Mononuclear cell (primary cell): ENCODE measurements around the gene MCC. TPM values are rescaled to one million over a fixed set of nuclear protein-coding genes. Genes with fewer than 3 reads are reported as not detected.

Experiments used
- H3K27me3 ChIP-seq: 2 replicates; pipeline ENCODE4 v1.6.0; 2011; ENCODE audit warnings: low read length, control low read depth; ENCODE audit not compliant: insufficient read depth
- H3K4me1 ChIP-seq: 2 replicates; pipeline ENCODE4 v1.5.1; 2011; ENCODE audit warnings: mild to moderate bottlenecking, low read length, control low read depth; ENCODE audit not compliant: insufficient read depth
- H3K4me3 ChIP-seq: 2 replicates; pipeline ENCODE4 v1.5.1; 2011; ENCODE audit warnings: mild to moderate bottlenecking, low read length, moderate library complexity
- H3K9me3 ChIP-seq: 2 replicates; pipeline ENCODE4 v1.5.1; 2011; ENCODE audit warnings: low read depth, mild to moderate bottlenecking, control low read depth, low read length
- total RNA-seq: library from RNA; depleted of rRNA; stranded (reverse); fragments of >200 nt; gene quantifications from one replicate; pipeline ENCODE4 v1.2.3, GENCODE V29; 2012

The MCC gene
- total RNA-seq, 1 donor: 1.0 TPM

DNA sequence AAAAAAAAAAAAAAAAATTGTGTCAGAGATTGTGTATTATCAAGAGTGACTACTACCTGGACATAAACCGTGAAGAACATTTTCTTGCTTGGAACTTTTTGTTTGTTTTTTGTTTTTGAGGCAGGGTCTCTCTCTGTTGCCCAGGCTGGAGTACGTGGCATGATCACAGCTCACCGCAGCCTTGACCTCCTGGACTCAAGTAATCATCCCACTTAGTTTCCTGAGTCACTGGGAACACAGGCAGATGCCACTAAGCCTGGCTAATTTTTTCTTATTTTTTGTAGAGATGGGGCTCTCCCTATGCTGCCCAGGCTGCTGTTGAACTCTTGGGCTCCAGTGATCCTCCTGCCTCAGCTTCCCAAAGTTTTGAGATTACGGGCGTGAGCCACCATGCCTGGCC lies 485.8 kb downstream of the MCC start:
- Histone ChIP-seq H3K27me3 (no peaks in the 10 kb centered on the region), H3K4me3 (no peak overlapping the region), H3K4me1 (no peaks in the 10 kb centered on the region), H3K9me3 (no peaks in the 10 kb centered on the region)

DNA sequence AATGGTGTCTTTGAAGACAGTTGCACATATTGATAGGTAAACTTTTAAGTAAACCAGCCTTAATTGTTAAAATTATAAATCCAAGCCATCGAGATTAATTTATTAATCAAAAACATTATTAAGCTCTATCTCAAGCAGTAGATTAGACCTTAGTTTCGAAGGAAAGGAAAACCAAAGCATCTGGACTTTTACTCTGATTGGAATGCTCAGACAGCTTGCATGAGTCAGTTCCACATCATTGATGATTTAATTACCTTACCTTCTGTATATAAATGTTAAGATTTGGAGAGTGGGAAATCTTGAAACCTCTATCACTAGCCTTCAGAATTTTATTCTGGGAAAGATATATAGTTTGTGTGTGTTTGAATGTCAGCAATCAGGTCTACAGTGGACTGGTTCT lies 487.8 kb downstream of the MCC start:
- Histone ChIP-seq H3K9me3 (no peaks in the 10 kb centered on the region), H3K4me1 (no peaks in the 10 kb centered on the region), H3K4me3 (no peak overlapping the region), H3K27me3 (no peaks in the 10 kb centered on the region)

GRCh38 chr5:112998296-112998695 lies 490.0 kb downstream of the MCC start:
- Histone ChIP-seq H3K9me3 (no peaks in the 10 kb centered on the region), H3K4me1 (no peaks in the 10 kb centered on the region), H3K4me3 (no peak overlapping the region), H3K27me3 (no peaks in the 10 kb centered on the region)

DNA sequence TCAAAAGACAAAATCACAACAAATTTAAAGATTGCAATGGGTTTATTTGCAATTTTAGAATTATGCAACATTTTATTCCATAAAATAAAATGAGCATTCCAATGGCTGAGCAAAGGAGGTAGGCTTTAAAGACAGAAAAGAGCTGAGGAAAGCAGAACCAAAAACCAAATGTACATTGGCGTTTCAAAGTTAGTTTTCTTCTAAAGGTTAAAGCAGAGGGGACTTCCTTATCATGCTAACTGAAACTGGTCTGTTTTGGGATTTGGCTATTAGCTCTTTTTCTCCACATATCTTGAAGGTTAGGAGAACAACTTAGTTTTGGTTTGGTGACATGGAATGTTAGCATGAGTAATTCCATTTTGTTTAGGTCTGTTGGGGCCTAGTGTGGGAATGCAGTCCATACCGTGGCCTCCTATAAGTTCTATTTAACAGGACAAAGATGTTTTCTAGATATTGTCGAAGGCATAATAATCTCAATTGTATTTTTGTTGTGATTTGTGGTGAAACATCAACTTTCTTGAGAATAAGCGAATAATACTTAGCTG lies 491.4 kb downstream of the MCC start:
- Histone ChIP-seq H3K4me1 (no peaks in the 10 kb centered on the region), H3K9me3 (no peaks in the 10 kb centered on the region), H3K4me3 (no peak overlapping the region), H3K27me3 (no peaks in the 10 kb centered on the region)

DNA sequence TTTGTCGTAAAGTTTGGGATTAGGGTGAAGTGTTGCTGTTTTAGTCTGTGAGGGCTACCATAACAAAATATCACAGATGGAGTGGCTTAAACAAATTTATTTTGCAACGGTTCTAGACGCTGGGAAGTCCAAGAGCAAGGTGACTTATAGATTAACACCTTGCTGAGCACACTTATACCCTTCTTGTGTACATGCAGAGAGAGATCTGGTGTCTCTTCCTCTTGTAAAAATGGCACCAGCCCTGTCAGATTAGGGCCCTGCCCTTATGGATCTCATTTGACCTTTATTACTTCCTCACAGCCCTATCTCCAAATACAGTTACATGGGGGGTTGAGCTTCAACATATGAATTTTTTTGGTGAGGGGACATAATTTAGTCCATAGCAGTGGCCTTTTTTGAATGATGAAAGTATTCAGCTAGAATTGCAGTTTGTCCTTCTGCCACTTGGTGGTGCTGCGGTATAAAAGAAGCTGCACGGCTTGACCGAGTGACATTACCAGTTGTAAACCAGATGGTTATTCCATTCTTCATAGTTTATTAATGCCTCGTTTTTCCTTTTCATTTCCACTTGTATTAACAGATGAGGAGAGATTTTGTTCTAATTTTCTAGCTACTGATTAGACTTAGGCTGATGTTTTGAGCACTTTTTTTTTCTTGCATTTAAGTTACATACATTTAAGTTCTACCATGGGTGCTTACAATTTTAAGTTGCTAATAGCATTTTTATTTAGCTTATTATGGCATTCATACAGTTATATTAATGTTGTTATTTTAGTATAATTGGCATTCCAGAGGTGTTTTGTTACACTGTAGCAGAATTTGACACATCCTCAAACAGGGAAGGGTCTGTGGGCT lies 492.3 kb downstream of the MCC start:
- Histone ChIP-seq H3K4me1 (no peaks in the 10 kb centered on the region), H3K9me3 (no peaks in the 10 kb centered on the region), H3K27me3 (no peaks in the 10 kb centered on the region), H3K4me3 (no peak overlapping the region)

- peaks cover 15% of the 10 kb centered on the region for H3K4me1 ChIP-seq
- H3K9me3 ChIP-seq: no peaks in the 10 kb centered on the region
- no peaks in the 10 kb centered on the region for H3K27me3 ChIP-seq
- H3K4me3 ChIP-seq: no peak overlapping the region
These were observed 502.0 kb downstream of the MCC start for GRCh38 chr5:112986224-112986623.

- Histone ChIP-seq H3K27me3 (no peaks in the 10 kb centered on the region), H3K4me3 (no peak overlapping the region), H3K4me1 (peaks cover 23% of the 10 kb centered on the region), H3K9me3 (no peaks in the 10 kb centered on the region)
These were observed 504.9 kb downstream of the MCC start for GRCh38 chr5:112983363-112983762.

GRCh38 chr5:112979723-112980122 lies 508.5 kb downstream of the MCC start:
- peaks cover 39% of the 10 kb centered on the region for H3K4me1 ChIP-seq
- H3K9me3 ChIP-seq: no peaks in the 10 kb centered on the region
- no peak overlapping the region for H3K4me3 ChIP-seq
- H3K27me3 ChIP-seq: no peaks in the 10 kb centered on the region

GRCh38 chr5:112978836-112979235 lies 509.4 kb downstream of the MCC start:
- Histone ChIP-seq H3K4me1 (peaks cover 34% of the 10 kb centered on the region), H3K4me3 (no peak overlapping the region)

DNA sequence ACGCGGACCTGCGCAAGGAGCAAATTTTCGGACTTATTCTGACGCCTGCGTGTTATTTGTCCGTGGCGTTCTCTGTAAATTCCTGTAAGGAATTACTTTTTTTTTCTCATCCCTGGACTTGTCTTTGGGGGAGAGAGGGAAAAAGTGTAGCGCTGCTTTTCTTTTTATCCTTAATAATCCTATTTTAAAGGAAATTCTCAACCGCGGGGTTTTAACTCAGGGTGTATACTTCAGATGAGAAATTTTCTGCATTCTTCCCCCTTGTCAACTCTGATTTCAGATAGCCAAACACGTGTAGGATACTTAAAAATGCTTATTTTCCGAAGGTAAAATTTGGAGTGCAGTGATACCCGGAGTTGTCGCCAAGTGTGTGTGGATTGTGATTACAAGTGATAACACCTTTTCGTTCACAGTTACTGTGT lies 510.8 kb downstream of the MCC start:
- H3K27me3 ChIP-seq: no peaks in the 10 kb centered on the region
- H3K4me3 ChIP-seq: peak overlapping the region; percentile 94
- peaks cover 24% of the 10 kb centered on the region for H3K4me1 ChIP-seq
- H3K9me3 ChIP-seq: no peaks in the 10 kb centered on the region

More at GRCh38 chr5:112978836-112979235, 509.4 kb downstream of the MCC start:
- no peaks in the 10 kb centered on the region for H3K27me3 ChIP-seq
- H3K9me3 ChIP-seq: no peaks in the 10 kb centered on the region

DNA sequence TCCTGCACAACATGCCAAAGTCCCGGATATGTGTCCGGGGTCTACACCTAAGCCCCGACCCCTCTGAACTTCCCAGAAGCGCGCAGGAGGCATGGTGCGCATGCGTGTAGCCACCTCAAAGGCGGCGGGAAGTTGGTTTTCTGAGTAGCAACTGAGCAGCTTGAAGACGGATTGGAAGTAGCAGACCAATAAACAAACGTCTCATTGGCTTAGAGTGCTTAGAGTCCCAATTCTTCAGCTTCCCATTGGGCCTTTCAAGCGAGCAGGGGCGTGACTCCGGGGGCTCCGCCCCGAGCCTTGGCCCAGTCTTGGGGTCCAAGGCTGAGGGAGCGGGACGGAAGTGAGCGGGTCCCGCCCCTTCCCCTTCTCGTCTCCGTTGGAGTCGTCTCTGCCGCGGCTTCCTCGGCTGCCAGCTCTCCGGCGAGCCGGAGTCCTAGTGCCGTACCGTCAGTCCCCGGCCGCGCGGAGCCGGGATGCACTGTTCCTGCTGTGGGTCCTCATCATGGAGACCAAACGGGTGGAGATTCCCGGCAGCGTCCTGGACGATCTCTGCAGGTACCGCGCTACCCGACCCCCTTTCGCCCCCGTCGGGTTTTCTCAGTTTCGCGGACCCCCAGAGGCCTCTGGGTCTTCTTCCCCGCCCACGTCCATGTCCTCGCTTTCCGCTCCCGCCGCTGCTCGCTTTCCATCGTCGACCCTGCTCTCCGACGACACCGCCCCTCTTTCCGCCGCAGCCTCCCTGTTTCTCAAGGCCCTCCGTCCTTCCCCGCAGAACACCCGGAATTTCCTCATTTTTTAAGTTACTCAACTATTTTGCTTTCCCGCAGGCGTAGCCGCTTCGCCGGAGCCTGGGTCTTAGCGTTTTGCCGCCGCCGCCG lies 511.6 kb downstream of the MCC start, which contains the start of gene DCP2:
DCP2 (plus strand) TSS at position 367 of the 878 bp plus-strand sequence; CDS start at position 503, 136 bp downstream.
- H3K4me3 ChIP-seq: peak within 1 kb of the TSS; percentile 94
- no peaks in the 10 kb centered on the region for H3K9me3 ChIP-seq
- no peaks in the 10 kb centered on the region for H3K27me3 ChIP-seq
- peaks cover 24% of the 10 kb centered on the region for H3K4me1 ChIP-seq

GRCh38 chr5:112975721-112976431 lies 512.4 kb downstream of the MCC start:
- no peaks in the 10 kb centered on the region for H3K9me3 ChIP-seq
- H3K4me1 ChIP-seq: peaks cover 22% of the 10 kb centered on the region
- no peaks in the 10 kb centered on the region for H3K27me3 ChIP-seq
- H3K4me3 ChIP-seq: peak overlapping the region; percentile 94

DNA sequence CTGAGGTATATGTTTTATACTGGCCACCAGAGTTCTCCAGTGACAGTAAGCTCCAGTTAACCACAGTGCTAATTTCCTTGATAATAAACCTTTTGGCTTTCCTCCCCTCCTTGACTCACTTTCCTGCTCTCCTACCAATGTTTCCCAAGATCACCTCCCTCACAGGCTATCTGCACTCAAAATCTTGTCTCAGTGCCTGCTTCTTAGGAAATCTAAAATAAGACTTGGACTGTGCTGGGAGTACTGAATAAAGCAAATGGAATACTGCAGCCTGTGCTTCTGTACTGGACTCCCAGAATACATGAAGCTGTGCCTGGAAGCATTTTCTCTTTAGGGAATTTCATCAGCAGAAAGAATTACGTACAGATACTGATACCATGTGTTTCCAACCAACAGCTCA lies 513.4 kb downstream of the MCC start:
- Histone ChIP-seq H3K9me3 (no peaks in the 10 kb centered on the region), H3K4me1 (peaks cover 20% of the 10 kb centered on the region), H3K4me3 (no peak overlapping the region), H3K27me3 (no peaks in the 10 kb centered on the region)

DNA sequence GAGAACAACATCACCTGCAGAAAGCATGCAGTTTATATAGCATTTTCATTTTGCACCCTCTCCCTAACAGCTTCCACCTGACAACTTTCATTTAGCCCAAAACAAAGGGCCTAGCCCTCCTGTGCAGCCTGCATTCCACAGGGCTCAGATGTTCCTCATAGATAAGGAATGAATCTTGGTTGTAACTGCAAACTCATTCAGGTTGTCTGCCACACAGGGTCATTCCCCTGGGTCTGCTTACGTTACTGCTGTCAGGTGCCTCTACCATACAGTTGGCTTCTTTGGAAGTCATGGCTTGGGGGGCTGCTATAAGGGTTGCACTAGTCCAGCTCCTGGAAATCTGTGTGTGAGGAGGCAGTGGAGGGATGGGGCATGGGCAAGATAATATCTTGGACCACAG lies 514.3 kb downstream of the MCC start:
- Histone ChIP-seq H3K9me3 (no peaks in the 10 kb centered on the region), H3K4me3 (no peak overlapping the region), H3K27me3 (no peaks in the 10 kb centered on the region), H3K4me1 (peaks cover 16% of the 10 kb centered on the region)
